GM18867 (cell line): ENCODE measurements around the gene SCN4A.

Source experiments
- ATAC-seq: cut with Tn5 transposase; IDR thresholded peaks from one replicate; pipeline ENCODE4 v1.9.1; 2021; ENCODE audit warnings: mild to moderate bottlenecking, moderate library complexity; ENCODE audit not compliant: unreplicated experiment

SCN4A gene

DNA sequence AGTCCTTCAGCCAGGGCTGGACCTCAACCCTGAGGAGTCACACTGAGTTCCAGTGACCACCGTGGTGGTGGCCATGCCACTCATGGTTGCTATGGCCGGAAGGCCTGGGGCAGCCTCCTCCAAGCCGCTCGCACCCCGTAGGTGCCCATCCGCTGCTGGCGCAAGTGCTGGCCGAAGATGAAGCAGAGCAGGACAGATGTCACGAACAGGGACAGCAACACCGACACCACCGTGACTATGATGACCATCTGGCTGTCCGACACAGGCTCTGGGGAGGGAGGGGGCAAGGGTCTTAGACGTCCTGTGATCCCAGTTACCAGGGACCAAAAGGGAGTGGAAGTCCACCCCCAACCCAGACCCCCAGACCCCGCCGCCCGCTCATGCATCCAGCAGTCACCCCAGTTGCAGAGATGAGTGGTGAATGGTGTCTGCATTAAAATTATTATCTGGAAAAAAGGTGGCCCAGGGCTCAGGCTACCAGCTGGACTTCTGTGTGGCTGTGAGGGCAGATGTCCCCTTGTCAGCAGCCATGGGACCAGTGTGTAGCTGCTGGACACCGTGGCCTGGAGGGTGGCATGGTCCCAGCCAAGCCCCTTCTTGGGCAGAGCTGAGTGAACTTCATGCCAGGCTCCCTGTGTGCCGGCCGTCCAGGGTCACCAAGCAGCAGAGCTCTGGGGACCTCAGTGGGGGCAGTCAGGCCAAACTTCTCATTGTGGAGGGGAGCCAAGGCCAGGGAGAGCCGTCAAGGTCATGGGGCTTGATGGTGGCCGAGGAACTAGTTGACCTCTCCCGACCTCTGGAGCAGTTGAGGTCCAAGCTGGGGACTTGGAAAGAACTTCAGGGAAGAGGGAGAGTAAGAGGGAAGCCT, 30.2 kb upstream of the SCN4A start:
- no peak for ATAC-seq

DNA sequence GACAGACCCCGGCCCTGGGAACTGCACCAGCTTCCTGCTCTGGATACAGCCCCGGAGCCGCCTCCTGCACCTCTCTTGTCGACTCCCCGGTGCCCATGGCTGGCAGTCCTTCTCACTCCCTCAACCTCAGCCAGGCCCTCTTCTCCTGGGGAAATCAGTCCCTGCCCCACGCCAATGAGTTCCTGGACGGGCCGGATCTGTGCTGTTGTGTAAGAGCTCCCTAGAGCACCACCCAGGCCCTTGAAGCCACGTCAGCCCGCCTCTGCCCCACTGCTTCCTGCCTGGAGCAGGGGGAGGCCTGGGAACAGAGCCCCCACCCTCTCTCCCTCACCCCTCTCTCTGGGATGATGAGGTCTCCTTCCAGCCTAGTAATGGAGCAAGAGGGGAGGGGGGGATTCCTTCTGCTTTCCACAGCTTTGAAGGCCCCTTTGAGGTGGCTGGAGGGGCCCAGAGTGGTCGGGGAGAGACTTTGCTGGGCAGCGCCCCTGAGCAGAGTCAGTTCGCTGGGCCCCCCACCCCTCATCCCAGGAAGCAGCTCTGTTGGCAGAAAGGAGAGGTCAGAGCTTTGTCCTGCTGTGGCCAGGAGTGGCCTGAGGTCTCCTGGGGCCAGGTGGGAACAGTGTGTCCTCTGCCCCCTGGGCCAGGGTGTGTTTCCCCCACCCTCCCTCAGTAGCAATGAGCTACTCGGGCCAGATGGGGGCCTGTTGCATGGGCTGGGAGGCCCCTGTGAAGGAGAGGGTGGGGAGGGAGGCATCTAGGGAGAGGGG, 29.2 kb upstream of the SCN4A start:
- ATAC-seq, result no peak

DNA sequence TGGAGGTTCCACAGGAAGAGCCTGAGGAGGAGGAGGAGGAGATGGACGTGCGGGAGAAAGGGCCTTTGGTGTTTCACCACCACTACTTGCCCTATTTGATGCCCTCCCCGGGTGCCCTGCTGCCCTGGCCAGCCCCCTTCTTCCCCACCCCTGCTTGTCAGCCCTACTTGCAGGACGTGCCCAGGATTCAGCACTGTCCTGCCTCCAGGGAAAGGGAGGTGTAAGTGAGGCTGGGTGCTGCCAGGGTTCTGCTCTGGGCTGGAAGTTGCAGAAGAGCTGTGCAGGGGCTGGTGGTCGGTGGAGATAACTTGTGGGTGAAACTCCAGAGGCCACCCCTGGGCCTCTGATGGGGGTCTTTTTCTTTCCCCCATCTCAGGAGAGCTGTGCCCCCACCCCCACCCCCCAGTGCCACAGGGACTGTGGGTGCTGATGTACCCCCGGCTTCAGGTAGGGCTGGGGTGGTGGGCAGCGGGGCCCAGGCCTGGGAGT, 28.4 kb upstream of the SCN4A start:
- no peak for ATAC-seq

DNA sequence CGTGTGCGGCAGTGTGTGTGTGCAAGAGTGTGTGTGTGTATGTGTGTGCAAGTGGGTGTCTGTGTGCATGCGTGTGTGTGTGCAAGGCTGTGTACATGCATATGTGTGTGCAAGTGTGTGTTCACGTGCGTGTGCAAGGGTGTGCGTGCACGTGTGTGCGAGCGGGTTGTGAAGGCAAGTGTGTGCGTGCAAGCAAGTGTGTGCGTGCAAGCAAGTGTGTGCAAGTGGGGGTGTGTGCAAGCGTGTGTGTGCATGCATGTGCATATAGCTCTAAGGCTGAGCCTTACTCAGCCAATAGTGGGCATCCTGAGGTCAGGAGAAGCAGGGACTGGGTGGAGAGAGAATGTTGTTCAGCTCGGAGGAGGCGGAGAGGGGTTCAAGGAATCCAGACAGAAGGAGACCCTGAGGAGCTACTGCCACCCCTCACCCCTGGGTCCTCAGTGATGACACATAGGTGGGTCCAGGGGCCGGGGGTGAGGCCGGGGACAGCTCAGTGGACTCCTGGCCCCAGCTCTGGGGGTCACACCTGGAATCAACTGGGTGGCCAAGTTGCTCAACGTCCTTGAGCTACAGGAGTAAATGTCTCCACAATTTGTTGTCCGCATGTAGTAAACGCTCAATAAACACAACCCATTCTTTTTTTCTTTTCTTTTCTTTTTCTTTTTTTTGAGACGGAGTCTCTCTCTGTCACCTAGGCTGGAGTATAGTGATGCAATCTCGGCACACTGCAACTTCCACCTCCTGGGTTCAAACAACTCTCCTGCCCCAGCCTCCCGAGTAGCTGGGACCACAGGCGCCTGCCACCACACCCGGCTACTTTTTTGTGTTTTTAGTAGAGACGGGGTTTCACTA, 27.2 kb upstream of the SCN4A start:
- ATAC-seq, result no peak

DNA sequence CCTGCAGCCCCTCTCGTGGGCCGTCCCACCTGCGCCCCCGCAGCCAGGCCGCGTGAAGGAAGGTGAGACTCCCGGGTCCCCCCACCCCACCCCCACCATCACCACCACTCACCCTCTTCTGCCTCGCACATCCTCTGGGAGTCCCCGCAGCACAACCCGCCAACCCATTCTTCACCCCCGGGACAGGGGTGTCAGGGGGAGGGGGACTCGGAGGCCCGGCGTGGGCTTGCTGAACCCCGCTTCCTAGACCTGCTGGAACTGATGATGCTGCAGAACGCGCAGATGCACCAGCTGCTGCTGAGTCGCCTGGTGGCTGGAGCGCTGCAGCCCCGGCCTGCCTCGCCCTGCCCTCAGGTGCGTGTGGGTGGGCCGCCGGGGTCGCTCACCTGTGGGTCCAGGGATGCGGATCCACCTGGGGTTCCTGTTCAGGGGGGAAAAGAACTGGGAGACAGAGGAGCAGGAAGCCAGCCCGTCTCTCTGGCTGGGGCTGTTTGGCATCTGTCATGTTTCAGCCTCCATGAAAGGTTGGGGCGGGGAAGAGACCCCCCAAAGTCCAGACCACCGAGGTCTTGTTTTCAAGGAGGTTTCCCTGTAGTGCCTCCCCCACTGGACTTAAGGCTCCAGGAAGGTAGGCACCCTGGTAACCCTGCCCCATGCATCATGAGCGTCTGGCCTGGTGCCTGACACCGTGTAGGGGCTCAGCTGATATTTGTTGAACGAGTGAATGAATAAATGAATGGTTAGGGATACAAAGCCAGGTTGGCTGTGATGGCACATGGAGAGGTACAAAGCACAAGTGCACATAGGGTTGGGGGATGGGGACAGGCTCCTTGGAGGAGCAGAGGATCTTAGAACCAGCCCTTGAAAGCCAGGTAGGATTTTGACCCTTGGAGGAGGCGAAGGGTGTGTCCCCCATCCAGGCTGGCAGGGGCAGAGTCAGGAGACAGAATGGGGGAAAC, 26.3 kb upstream of the SCN4A start:
- no peak for ATAC-seq

DNA sequence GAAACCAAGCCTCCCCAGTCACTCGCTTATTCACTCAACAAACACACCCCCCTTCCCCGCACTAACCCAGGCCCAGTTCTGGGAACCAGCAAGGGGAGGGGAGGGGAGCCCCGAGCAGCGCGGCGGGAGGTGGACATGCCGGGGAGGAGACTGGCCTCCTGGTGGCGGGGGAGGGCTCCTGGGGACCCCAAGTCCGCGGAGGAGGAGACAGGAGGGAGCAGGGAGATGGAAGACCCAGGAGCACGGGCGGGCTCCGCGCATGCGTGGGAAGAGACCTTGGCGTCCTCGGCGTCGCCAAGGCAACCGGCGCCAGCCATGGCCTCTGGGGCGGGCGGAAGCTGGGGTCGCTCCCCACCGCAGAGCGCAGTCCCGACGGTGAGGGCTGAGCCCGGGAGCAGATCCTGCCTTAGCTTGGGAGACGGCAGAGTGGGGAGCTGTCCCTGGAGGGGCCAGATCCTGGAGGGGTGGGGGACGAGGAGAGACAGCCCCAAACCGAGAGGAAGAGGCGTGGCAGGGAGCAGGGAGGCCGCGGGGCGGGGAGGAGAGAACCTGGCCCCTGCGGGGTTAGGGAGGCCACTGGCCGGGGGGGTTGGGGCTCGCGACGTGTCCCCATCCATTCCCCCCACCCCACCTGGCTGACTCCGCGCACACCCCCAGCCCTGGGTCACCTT, 25.5 kb upstream of the SCN4A start, which contains the start of gene PRR29:
Gene PRR29, plus strand, starts transcription at position 302 of the 671 bp plus-strand sequence. Its CDS starts 14 bp downstream, at position 316.
- no peak for ATAC-seq

DNA sequence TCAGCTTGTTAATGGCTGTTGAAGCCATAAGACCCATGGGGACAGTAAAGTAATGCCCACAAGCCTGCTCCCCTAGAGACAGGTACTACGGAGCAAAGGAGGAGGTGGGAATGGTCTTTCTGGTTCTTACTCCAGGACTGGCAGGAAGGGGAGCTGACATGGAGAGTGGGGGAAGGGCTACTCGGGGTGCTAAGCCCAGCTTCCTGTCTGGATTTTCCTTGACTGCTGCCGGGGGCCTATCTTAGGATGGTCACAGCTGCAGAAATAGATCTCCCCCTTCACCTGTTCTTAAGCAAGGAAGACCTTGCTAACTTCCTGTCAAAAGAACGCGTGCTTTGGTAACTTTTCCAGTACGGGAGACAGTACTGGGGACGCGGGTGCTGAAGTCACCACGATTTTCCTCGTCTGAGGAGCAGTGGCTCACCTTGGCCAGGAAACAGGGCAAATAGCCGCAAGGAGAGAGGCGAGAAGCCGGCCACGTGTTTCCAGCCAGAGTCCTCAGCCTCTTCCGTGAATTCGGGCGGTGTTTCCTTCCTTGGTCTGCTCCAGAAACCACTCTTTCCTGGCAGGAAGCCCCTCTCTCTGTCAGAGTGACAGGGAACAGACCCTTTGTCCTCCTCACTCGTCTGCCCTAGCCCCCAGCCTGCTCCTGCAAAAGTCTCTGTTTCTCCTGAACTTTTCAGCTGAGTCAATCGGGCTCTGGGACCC, 24.8 kb upstream of the SCN4A start:
- no peak for ATAC-seq

DNA sequence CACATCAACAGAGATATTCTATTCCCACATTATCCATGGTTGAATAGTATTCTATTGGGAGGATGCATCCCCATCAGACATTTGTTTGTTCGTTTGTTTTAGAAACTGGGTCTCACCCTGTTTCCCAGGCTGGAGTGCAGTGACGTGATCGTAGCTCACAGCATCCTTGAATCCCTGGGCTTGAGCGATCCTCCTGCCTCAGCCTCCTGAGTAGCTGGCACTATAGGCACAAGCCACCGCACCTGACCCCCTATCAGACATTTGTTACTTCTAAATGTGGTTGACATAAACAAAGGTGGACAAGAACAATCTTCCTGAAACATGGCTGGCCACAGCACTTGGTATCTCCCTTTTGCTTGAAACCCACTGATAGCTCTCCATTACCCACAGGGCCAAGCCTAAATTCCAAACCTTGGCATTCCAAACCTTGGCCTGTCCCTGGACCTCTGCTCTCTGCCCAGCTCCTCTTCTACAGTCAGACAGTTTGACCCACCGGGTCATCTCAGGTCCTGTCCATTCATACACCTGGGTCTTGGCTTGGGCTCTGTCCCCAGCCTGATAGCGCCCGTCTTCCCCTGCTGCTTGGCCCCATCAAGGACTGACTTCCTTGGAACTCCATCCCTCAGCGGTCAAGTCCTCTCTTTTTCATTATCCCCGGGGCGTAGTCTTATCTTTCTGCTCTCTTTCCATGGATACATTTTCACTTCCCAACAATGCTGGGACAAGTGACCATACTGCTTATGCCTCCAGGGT, 23.9 kb upstream of the SCN4A start:
- no peak for ATAC-seq

DNA sequence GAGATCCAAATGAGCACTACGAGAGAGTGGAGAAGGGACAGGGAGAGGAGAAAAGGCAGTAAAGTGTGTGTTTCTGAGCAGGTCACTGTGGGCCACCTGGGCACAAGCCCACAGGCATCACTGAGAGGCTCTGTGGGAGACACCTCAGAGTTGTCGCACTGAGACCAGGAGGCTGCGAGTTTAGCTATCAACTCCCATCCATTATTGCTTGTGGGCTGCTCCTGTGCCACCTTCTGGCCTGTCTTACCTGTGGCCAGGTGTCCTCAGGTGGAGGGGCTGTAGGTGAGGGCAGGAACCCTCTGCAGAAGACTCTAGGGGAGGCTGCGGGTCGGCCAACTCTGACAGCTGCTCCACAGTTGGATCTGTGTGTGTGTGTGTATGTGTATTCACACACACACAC, 22.9 kb upstream of the SCN4A start:
- ATAC-seq, result no peak

DNA sequence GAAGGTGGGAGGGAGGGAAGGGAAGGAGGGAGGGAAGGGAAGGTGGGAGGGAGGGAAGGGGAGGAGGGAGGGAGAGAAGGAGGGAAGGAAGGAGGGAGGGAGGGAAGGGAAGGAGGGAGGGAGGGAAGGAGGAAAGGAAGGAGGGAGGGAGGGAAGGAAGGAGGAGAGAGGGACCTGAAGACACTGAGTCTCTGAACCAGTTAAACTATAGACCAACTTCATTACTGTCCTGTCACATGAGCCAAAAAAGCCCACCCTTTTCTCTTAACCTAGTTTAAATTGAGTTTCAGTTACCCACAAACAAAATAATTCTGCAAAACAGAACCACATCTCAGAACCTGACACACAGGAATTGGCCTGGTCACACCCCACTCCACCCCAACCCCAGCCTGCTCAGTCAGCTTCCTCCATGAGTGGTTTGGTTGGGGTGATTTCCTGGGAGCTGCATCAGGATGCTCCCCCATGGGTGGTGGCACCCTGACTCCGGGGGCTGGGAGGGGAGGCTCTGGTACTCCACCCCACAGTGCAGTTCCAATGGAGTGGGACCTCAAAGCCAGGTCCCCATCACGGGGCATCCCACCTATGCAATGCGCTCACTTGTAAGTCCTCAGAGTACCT, 20.8 kb upstream of the SCN4A start:
- ATAC-seq, result no peak

DNA sequence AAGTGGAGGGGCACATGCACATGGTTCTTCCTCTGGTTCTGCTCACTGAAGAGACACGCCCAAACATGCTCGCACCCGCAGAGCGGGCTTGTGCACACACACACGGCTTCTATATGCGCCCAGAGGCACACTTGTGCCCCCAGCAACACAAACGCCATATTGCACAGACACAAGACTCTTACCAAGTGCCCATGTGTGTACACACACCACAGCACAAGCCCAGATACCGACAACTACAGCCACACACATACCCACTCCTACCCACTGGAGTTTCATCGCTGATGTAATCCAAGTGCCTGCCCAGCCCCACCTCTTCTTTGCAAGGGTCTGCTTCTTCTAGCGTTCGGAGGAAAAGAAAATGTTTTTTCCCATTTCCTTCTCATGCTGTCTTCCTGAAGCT, 18.9 kb upstream of the SCN4A start:
- no peak for ATAC-seq

DNA sequence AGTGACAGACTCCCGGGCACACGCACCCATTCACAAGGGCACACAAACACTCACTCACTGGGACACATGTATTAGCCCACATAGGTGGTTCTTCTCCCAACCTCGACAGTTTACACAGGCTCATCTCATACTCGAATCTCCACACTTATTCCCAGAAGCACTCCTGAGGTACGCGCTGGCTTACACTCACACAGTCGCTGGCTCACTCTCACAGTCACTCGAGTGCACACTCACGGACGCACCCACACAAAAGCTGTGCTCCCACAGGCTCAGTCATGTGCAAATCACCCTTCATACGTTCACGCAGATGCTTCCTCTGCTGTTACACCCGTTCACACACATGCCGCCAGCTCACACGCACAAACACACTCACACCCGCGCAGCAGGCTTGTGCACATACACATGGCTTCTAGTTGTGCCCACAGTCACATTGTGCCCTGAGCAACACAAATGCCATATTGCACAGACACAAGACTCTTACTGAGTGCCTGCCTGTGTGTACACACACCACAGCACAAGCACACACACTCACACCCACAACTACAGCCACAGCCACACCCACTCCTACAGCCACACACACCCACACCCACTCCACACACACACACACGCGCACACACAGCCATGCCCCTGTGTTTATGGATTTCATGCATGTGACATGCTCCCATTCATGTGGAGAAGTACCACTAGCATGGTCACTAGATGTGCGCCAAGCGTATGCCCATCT, 17.1 kb upstream of the SCN4A start:
- no peak for ATAC-seq

DNA sequence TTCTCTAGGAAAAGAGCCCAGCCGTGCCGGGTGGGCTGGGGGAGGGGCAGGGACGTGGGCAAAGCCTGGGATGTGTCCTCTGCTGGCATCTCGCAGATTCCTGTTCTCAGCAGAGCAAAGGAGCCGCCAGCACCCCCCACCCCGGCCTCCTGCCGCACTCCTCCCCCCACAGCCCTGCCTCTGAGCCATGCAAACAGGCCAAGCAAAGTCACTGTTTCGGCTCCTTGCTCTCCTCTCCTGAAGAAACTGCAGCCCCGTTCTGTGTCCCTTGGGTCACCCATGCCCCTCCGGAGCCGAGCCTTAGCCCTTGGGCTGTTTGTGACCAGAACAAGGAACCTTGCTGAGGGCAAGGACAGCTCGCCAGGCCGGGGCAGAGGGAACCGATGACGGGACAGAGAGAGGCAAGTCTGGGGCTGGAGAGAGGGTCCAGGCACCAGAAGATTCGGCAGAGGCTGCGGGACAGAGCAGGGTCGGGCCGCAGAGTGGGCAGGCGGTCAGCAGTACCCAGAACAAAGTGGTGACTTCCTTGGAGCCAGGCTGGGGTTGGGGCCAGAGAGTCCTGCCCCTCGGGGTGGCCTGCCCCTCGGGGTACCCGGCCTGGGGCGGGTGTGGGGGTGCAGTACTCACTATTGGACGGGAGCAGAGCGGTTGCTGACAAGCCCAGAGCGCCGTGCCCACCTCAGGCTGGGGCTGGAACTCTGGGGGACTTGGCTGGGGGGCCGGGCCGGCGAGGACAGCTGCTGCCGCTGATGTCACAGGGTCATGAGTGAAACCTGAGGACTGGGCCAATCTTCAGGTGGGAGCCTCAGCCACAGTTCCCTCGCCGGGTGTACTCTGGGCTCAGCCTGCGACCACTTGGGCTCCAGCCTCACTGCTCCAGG, 16.3 kb upstream of the SCN4A start:
- no peak for ATAC-seq

DNA sequence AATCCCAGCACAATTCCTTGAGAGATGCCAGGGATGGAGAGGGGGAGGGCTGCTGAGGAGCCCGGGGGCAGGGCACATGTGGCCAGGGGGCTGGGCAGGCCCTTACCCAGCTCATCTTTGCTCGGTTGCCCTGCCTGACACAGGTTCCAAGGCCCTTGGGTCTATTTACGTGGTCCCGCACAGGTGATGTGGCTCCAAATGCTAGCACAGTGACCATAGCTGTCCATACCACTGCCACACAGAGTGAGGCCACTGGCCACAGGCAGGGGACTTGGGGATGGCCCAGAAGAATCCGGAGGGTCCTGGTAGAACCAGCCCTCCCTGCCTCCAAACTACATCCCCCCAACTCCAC, 15.4 kb upstream of the SCN4A start:
- ATAC-seq, result no peak

DNA sequence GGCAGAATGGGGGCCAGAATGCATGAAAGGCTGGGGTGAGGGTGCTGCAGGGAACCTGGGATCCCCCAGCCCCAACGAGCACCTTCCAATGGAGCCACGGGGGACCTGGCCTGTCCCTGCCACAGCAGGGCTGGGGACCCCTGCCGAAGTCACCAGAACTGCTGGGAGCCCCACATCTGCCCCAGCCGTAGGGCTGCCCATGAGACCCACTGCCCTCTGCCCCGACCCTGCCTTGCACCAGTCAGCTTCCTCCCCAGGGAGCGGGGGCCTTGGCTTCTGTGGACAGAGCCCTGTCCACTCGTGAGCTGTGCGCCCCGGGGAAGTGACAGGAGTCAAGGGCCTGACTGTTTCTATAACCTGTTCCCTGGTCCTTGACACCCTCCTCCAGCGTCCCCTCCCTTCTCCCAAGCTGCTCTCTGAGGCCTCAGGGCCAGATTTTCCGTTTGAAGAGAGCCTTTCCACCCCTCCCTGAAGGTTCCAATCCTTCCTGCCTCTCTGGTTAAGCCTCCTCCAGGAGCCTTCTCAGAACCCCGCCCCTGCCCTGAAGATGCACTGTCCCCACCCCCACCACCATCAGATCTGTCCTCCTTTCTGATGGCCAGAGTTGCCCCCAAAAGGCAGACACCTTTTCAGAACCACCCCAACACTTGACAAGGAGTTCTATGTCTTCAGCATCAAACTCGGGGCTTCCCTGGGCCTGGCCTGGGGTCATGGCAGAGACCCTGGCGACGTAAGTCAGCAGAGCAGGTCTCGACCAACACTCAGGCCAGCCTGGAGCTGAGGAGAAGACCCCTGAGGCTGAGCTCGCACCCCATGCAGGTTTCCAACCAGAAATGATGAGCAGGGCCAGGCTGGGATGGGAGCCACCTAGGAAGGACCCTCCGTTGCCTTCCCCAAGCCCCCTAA, 14.8 kb upstream of the SCN4A start:
- ATAC-seq, result no peak
